Mammary microvascular endothelial cell (primary cell): ENCODE data around the gene TBL2. TPM values are rescaled to one million over a fixed set of nuclear protein-coding genes. Genes with fewer than 3 reads are reported as not detected.

Experiments used
- total RNA-seq: library from RNA; depleted of rRNA; stranded (reverse); fragments of >200 nt; gene quantifications from 2 replicates; pipeline ENCODE4 v1.2.3, GENCODE V29; 2015

Gene TBL2, protein sequence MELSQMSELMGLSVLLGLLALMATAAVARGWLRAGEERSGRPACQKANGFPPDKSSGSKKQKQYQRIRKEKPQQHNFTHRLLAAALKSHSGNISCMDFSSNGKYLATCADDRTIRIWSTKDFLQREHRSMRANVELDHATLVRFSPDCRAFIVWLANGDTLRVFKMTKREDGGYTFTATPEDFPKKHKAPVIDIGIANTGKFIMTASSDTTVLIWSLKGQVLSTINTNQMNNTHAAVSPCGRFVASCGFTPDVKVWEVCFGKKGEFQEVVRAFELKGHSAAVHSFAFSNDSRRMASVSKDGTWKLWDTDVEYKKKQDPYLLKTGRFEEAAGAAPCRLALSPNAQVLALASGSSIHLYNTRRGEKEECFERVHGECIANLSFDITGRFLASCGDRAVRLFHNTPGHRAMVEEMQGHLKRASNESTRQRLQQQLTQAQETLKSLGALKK
- 39.0 and 39.4 TPM in 2 replicates for total RNA-seq

DNA sequence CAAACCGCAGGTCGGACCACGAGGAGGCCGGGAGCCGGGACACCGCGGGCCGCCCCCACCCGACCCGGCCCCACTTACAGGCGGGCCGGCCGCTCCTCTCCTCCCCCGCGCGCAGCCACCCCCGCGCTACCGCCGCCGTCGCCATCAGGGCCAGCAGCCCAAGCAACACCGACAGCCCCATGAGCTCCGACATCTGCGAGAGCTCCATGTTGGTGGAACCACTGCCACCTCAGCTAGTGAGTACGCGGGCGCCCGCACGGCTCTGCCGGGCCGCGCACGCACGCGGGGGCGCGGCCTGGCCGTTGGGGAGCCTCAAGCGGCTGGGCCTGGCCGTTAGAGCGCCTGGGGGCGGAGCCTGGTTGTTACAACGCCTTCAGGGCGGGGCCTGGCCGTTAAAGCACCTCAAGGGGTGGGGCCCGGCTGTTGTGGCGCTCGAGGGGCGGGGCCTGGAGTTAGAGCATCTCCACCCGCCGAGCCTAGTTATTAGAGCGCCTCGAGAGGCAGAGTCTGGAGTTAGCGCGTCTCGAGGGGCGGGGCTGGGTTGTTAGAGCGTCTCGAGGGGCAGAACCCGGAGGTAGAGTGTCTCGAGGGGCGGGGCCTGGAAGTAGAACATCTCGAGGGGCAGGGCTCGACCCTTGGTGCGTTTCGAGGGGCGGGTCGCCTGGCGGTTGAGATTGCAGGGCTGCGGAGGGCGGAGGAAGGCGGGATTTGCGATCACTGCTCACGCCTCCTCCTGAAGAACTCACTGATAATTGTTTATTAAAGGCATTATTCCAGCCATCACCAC lies at the start of gene TBL2:
TSS of gene TBL2 (minus strand) at position 238 of the 787 bp plus-strand sequence. CDS start at position 208, 30 bp downstream.

GRCh38 chr7:73623798-73624668 lies 45.7 kb upstream of the TBL2 start, which contains the start of gene MLXIPL:
MLXIPL (minus strand) TSS chr7:73624522; CDS start chr7:73624492, 30 bp downstream.

GRCh38 chr7:73557397-73558257 lies 20.8 kb downstream of the TBL2 start, which contains the start of gene BCL7B:
BCL7B (minus strand) TSS chr7:73557690; CDS start chr7:73557578, 112 bp downstream.

DNA sequence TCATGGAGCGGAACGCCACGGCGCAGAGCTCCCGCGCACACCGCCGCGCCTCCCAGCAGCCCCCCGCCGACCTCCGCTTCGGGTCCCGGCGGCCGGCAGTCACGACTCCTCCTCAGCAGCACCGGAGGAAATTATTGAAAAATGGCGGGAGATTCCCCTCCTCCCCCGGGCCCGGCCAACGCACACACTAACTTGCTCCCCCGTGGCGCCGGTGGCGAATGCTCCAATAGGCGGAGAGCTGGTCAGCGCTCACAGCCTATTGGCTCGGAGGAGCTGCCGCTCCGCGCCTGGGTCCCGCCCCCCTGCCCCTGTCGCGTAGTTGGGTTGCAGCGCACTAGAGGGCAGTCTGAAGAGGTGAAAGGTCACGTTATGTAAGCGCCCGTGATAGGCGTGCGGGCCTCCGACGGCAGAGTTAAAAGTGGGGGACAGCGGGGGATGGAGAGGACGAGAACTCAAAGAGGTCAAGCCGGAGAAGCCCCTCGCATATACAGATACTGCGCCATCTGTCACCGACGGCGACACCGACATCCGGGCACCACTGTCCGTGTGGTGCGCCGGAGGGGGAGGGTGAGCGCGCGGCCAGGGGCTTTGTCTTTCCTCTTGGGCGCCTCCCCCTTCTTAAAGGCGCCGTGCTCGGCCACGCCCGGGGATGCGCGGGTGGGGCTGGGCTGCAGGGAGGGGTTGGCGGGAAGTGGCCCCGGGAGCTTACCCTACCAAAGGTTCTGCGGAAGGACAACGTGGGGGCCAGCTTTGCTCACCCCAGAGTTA lies 56.1 kb downstream of the TBL2 start, which contains the start of gene BAZ1B:
TSS of gene BAZ1B (minus strand) at position 189 of the 768 bp plus-strand sequence. CDS start 360 bp downstream, outside the sequence.

Other genes with a start within 250 kb of the TBL2 start
- gene FZD9, start 144.8 kb downstream of the TBL2 start, total RNA-seq: 0.44 and 0.47 TPM in 2 replicates
- 40.0 and 40.6 TPM in 2 replicates for gene BAZ1B, start 56.3 kb downstream of the TBL2 start, total RNA-seq
- 65.4 and 66.0 TPM in 2 replicates for gene BCL7B, start 20.9 kb downstream of the TBL2 start, total RNA-seq
- not detected in 2 replicates for gene MLXIPL, start 45.9 kb upstream of the TBL2 start, total RNA-seq
- 0.69 and 1.8 TPM in 2 replicates for gene VPS37D, start 89.3 kb upstream of the TBL2 start, total RNA-seq
- gene DNAJC30, start 104.9 kb upstream of the TBL2 start, total RNA-seq: 5.6 and 7.5 TPM in 2 replicates
- gene BUD23, start 105.0 kb upstream of the TBL2 start, total RNA-seq: 53.8 and 56.1 TPM in 2 replicates
- gene STX1A, start 141.1 kb upstream of the TBL2 start, total RNA-seq: 5.1 and 6.1 TPM in 2 replicates
- gene ABHD11, start 160.2 kb upstream of the TBL2 start, total RNA-seq: 17.5 and 21.1 TPM in 2 replicates
- 0.98 and 1.2 TPM in 2 replicates for gene CLDN3, start 191.7 kb upstream of the TBL2 start, total RNA-seq